K562 (cell line): ENCODE data around the gene API5. TPM values are rescaled to one million over a fixed set of nuclear protein-coding genes. Genes with fewer than 3 reads are reported as not detected.

ENCODE experiments used
- CREB3L1 ChIP-seq: fragments of 450-650 bp; IDR thresholded peaks from 2 replicates; pipeline ENCODE4 v1.6.1; 2014; ENCODE audit warnings: low read depth, mild to moderate bottlenecking, moderate library complexity, borderline replicate concordance
- DACH1 ChIP-seq: fragments of 450-650 bp; IDR thresholded peaks from 2 replicates; pipeline ENCODE4 v1.6.1; 2018; ENCODE audit not compliant: partially characterized antibody
- E2F6 ChIP-seq, 2 experiments: IDR thresholded peaks; 2 replicates each; pipeline ENCODE4 v1.6.1; 2011; ENCODE audit warnings: borderline replicate concordance in 1 of 2, control low read depth in 1 of 2, low read depth in 1 of 2, low read length in 1 of 2, mild to moderate bottlenecking in 1 of 2, mixed read lengths in 1 of 2, moderate library complexity in 1 of 2; ENCODE audit not compliant: insufficient read depth in 1 of 2, insufficient read length in 1 of 2, poor library complexity in 1 of 2, severe bottlenecking in 1 of 2; ENCODE audit errors: extremely low read depth in 1 of 2
- EGR1 ChIP-seq: fragments of 450-650 bp; conservative IDR thresholded peaks from 2 replicates; pipeline ENCODE4 v1.6.1; 2017; ENCODE audit warnings: mild to moderate bottlenecking
- MAZ ChIP-seq, 2 experiments: fragments of 450-650 bp in 1 of 2; sonication (generic) in 1 of 2; formaldehyde crosslinking; IDR thresholded peaks in 1 of 2; conservative IDR thresholded peaks in 1 of 2; 2 replicates each; pipeline versions ENCODE4 v1.4.0 to v1.5.0; 2020; ENCODE audit warnings: mild to moderate bottlenecking in 1 of 2, missing genetic modification reagents in 1 of 2
- POLR2H ChIP-seq: IDR thresholded peaks from 2 replicates; pipeline ENCODE4 v1.6.1; 2016; ENCODE audit warnings: missing genetic modification characterization, low read depth, mild to moderate bottlenecking, control low read depth, missing compliant biosample characterization, moderate library complexity
- PPARD ChIP-seq: fragments of 250-450 bp; sonication (Bioruptor Pico); IDR thresholded peaks from 2 replicates; pipeline ENCODE4 v1.8.0; 2022; ENCODE audit warnings: inconsistent platforms, mild to moderate bottlenecking, moderate library complexity
- PTTG1 ChIP-seq: fragments of 450-650 bp; IDR thresholded peaks from 2 replicates; pipeline ENCODE4 v1.6.1; 2016; ENCODE audit warnings: low read depth, mild to moderate bottlenecking, missing genetic modification characterization, missing compliant biosample characterization
- RREB1 ChIP-seq: fragments of 250-450 bp; sonication (Bioruptor Pico); IDR thresholded peaks from 2 replicates; pipeline ENCODE4 v1.4.0; 2020
- SMC3 ChIP-seq: conservative IDR thresholded peaks from 2 replicates; pipeline ENCODE4 v1.6.1; 2011; ENCODE audit warnings: low read depth, low read length, improper control_type of control experiment; ENCODE audit not compliant: insufficient read depth
- TCFL5 ChIP-seq: fragments of 250-450 bp; sonication (Bioruptor Pico); conservative IDR thresholded peaks from 2 replicates; pipeline ENCODE4 v1.6.1; 2021; ENCODE audit warnings: mild to moderate bottlenecking, moderate library complexity, matching md5 sums
- TFE3 ChIP-seq: fragments of 450-650 bp; formaldehyde crosslinking; IDR thresholded peaks from 2 replicates; pipeline ENCODE4 v1.4.0; 2020; ENCODE audit warnings: mild to moderate bottlenecking, mixed read lengths
- polyA plus RNA-seq, 8 experiments: library from polyadenylated mRNA; depleted of rRNA in 4 of 8; stranded (reverse) in 5 of 8; unstranded in 3 of 8; fragments of >200 nt; fragmentation: Nextera tagmentation in 2 of 8; fragmentation: Illumina TruSeq in 1 of 8; extraction: Ambion mirVana in 2 of 8; extraction: Trizol in 1 of 8; gene quantifications; 2 replicates each; pipeline versions ENCODE4 v1.2.1 to v1.2.3, GENCODE V29; 2011 to 2014; ENCODE audit warnings: inconsistent platforms in 1 of 8, missing spikeins in 1 of 8
- total RNA-seq, 7 experiments: library from RNA; depleted of rRNA in 6 of 7; stranded (reverse); fragments of >200 nt in 6 of 7; fragmentation: Illumina TruSeq in 2 of 7; extraction: Trizol in 2 of 7; gene quantifications; 2 replicates each; pipeline versions ENCODE4 v1.2.1 to v1.2.3, GENCODE V29; 2011 to 2021; ENCODE audit warnings: low replicate concordance in 1 of 7

API5 gene
- total and polyA plus RNA-seq, 9 of the 15 experiments (the other 6 are each of a cell fraction or from before 2014, with no cell fraction given), result 59.8 to 146 (median 123) TPM

GRCh38 chr11:43358279-43358800 is 46.5 kb downstream of the API5 start (continued):
- TF ChIP-seq RREB1 (CRISPR knock-in tag), result no peak
- no peak for TF ChIP-seq DACH1
- TF ChIP-seq E2F6 (IDR thresholded peaks at IDR 0.05; ENCODE audit: borderline replicate concordance in 1 of 2, extremely low read depth in 1 of 2, insufficient read depth in 1 of 2, insufficient read length in 1 of 2, low read depth in 1 of 2, low read length in 1 of 2, poor library complexity in 1 of 2, severe bottlenecking in 1 of 2), result peak in 1 of 2 experiments; percentile 78
- no peak for TF ChIP-seq TCFL5 (CRISPR knock-in tag)
- no peak for TF ChIP-seq MAZ (CRISPR knock-in tag; conservative IDR thresholded peaks at IDR 0.05 in 1 of 2, IDR thresholded peaks at IDR 0.05 in 1 of 2)
- TF ChIP-seq PPARD, result no peak
- TF ChIP-seq PTTG1 (tag), result no peak
- no peak for TF ChIP-seq SMC3
- TF ChIP-seq EGR1, result no peak
- peak; percentile 84; the same call in 1 of the 2 replicates for TF ChIP-seq POLR2H (tag)
- no peak for TF ChIP-seq TFE3
- 0 out of 2 replicates have a peak, but pooled peaks have one; percentile 2 for TF ChIP-seq CREB3L1
